GM12878 (cell line): ENCODE measurements around the gene ADAMTSL4.

Experiments
- CBFB ChIP-seq: IDR thresholded peaks from 2 replicates; pipeline ENCODE4 v1.6.1; 2016; ENCODE audit warnings: antibody characterized with exemption, low read depth
- CREB1 ChIP-seq: IDR thresholded peaks from 2 replicates; pipeline ENCODE4 v1.6.1; 2012; ENCODE audit warnings: low read depth, mild to moderate bottlenecking, inconsistent platforms
- FOS ChIP-seq: IDR thresholded peaks from 3 replicates; pipeline ENCODE4 v1.6.1; 2011; ENCODE audit warnings: borderline replicate concordance; ENCODE audit not compliant: insufficient read length; ENCODE audit errors: extremely low read depth
- HDAC2 ChIP-seq: fragments of 200-600 bp; sonication (generic); IDR thresholded peaks from 2 replicates; pipeline ENCODE4 v1.6.1; 2017
- POLR2A ChIP-seq: IDR thresholded peaks from 2 replicates; pipeline ENCODE4 v1.6.1; 2011; ENCODE audit warnings: low read depth, mild to moderate bottlenecking, low read length
- TCF12 ChIP-seq: IDR thresholded peaks from 2 replicates; pipeline ENCODE4 v1.6.1; 2011; ENCODE audit warnings: low read depth, mild to moderate bottlenecking, low read length
- ZNF24 ChIP-seq: fragments of 450-650 bp; IDR thresholded peaks from 2 replicates; pipeline ENCODE4 v1.6.1; 2017; ENCODE audit warnings: antibody characterized with exemption, mild to moderate bottlenecking

DNA sequence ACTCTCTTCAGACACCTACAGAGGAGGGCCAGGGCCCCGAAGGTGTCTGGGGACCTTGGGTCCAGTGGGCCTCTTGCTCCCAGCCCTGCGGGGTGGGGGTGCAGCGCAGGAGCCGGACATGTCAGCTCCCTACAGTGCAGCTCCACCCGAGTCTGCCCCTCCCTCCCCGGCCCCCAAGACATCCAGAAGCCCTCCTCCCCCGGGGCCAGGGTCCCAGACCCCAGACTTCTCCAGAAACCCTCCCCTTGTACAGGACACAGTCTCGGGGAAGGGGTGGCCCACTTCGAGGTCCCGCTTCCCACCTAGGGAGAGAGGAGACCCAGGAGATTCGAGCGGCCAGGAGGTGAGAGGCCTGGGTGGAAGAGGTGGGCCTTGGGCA lies 3.7 kb downstream of the ADAMTSL4 start:
- no peak for TF ChIP-seq CREB1
- TF ChIP-seq ZNF24, result no peak
- no peak for TF ChIP-seq POLR2A
- TF ChIP-seq HDAC2, result no peak
- no peak for TF ChIP-seq FOS
- no peak for TF ChIP-seq TCF12
- TF ChIP-seq CBFB, result no peak
